COLO668 (cell line): ENCODE data around the gene WFIKKN2.
"Not testable (repeated sequence)": the region's sequence is repeated elsewhere in the genome, so short reads cannot be mapped to it uniquely, and the experiment has no call there.

Experiments
- DNase-seq: peaks from one replicate; lab custom pipeline; 2025; ENCODE audit not compliant: unreplicated experiment; lab: John Stamatoyannopoulos, UW

WFIKKN2 gene, protein sequence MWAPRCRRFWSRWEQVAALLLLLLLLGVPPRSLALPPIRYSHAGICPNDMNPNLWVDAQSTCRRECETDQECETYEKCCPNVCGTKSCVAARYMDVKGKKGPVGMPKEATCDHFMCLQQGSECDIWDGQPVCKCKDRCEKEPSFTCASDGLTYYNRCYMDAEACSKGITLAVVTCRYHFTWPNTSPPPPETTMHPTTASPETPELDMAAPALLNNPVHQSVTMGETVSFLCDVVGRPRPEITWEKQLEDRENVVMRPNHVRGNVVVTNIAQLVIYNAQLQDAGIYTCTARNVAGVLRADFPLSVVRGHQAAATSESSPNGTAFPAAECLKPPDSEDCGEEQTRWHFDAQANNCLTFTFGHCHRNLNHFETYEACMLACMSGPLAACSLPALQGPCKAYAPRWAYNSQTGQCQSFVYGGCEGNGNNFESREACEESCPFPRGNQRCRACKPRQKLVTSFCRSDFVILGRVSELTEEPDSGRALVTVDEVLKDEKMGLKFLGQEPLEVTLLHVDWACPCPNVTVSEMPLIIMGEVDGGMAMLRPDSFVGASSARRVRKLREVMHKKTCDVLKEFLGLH

DNA sequence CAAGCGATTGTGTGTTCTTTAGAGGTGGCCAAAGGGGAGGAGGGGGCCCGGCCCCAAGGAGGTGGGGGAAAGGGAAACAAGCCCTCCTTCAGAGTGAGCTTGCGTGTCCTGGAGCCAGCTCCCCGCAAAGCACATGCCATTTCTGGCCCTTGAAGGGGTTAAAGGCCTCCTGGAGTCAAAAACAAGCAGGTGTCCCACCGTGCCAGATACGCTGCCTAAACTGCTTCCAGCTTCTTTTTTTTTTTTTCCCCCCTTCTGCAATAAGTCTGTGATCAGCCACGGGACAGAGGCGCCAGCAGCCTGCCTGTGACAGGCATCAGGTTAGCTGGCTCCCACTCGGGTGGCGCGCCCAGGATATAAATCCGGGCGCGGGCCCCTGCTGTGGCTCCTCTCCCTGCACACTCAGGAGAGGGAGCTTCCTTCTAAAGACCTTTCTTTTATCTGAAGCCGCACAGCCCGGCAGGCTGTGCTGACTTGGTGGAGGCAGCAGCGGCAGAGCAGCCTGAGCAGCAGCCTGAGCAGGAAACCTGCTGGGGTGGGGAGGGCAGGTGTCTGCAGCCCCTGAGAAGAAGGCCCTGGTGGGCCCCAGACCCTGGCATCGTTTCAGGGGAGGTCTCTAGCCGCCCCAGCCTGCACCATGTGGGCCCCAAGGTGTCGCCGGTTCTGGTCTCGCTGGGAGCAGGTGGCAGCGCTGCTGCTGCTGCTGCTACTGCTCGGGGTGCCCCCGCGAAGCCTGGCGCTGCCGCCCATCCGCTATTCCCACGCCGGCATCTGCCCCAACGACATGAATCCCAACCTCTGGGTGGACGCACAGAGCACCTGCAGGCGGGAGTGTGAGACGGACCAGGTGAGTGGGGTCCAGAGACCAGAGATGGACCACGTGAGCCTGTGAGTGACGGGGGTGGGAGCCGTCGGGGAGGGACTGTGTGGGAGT lies at the start of gene WFIKKN2:
Gene WFIKKN2 (plus strand): TSS at position 286 of the 934 bp plus-strand sequence. CDS start 352 bp downstream, at position 638.
- no peak for DNase-seq

DNA sequence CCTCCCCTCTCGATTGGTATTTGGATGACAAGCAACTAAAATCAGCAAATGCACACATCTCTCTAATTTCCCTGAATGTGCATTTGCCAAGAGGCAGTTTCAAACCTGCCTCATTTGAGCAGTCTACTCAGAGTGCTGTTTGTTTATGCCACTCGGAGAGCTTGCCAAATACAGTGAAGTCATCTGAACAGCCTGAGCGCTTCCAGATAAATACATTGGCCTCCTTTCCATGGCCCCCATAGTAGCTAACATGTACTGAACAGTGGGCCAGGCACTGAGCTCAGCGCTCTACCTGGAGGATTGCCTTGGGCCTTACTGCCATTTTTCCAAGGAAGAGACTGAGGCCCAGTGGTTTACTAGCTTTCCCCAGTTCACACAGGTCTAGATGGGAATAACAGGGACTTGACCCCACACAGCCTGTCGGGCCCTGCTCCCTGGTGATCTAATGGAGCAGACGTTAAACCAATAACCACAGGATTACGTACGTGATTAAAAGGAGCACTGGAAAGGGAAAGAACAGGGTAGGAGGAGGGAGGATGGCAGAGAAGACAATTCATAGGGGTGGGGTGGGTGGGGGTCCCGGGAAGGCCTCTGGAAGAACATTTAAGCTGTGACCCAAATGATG lies 49.3 kb upstream of the WFIKKN2 start:
- no peak for DNase-seq

DNA sequence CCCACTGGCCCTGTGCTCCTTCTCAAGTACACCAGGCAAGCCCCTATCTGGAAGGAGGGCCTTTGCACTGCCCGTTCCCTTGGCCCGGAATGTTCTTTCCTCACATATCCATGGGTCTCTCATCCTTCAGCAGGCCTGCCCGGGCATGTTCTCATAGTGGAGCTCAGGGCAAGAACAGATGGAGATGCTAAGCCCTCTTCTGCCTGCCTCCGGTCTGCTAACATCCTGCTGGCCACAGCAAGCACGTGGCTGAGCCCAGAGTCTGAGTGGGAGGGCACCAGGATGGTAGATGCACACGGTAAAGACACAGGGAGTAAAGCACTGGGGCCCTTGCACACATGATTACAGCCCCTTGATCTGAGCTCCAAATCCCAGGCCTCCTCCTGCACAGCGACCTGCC lies 48.3 kb upstream of the WFIKKN2 start:
- no peak for DNase-seq

DNA sequence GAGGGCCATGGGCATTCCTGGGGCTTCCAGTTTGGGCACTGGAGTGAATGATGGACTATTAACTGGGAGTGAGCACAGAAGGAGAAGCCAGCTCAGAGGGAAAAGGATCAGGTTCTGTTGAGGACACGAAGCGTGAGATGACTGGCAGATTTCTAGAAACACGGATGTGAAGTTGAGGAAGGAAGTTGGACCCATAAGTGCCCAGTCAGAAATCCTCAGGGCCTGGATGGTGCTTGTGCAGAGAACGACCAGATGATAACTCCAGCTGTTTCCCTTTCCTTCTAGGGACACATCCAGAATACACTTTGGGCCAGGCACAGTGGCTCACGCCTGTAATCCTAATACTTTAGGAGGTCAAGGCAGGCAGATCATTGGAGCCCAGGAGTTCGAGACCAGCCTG lies 44.8 kb upstream of the WFIKKN2 start:
- DNase-seq: no peak

DNA sequence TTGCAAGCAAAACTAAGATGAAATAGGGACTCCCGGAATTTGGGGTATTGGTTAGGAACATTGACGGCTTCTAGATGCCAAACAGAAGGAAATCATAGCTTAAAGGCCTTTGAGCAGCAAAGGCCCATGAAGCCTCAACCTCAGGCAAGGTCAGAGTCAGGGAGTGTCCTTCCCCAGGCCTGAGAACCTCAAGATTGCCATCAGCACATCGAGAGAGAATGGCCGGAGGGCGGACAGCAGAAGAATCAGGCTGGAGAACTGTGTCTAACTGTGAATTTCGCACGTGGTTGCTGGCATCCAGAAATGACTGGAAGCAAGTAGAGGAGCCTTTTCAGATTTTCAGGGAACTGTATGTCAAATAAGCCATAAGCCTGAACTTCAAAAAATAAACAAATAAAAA lies 43.3 kb upstream of the WFIKKN2 start:
- no peak for DNase-seq

DNA sequence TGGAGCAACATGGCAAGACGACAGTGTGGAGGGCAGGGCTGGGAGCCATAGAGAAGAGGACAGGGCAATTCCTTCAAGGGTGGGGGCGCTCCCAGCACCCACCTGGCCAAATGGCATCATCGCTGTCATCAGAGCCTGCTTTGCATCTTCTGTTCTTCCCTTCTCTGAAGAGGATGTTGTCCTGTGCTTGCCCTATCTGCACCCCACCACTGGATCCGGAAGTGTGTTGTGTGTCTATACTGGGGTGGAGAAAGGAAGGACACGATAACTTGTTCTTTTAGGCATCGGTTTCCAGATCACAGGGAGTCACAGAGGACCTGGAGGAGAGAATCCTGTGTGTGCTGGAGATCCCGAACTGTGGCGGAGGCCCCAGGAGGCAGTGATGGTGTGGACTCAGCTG lies 42.4 kb upstream of the WFIKKN2 start:
- DNase-seq: no peak

DNA sequence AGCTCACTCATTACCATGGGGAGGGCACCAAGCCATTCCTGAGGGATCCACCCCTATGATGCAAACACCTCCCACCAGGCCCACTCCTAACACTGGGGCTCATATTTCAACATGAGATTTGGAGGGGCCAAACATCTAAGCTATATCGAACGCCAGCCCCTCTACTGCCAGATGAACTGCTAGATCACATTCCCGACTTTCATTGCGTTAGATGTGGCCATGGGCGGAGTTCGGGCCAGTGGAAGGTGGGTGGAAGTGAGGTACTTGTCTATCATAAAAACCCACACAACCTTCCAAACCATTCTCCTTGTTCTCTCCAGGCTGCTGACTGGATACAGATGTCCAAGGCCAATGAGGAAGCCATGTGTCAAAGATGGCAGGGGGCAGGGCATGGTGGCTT lies 41.0 kb upstream of the WFIKKN2 start:
- no peak for DNase-seq

DNA sequence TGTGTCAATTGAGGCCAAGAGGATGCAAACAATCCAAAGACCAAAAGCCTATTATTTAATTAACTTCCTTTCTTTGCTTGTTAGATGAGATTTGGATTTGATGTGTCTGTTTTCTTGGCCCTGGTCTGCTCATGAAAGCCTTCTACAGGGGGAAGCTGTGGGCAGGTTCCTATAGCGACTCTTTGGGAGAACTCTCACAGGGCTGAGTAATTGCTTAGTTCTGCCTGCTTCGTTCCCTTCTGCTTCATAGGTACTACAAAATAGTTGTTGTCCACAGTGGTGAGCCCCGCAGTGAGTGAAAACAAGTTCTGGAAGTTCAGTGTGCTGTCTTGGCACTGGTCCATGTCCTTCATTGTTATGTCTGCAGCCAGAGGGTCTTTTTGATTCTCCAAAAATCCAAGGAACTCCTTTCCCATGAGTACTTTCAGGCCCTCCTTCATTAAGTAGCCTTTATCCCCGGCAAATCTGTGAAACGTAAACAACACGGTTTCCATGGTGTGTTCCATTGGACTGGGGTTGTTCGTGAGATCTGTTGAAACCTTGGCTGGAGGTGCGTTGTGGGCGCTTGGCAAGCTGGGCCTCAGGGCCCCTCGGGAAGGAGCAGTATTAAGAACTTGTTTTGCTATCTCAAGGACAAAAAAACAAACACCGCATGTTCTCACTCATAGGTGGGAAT lies 38.1 kb upstream of the WFIKKN2 start:
- DNase-seq: no peak

DNA sequence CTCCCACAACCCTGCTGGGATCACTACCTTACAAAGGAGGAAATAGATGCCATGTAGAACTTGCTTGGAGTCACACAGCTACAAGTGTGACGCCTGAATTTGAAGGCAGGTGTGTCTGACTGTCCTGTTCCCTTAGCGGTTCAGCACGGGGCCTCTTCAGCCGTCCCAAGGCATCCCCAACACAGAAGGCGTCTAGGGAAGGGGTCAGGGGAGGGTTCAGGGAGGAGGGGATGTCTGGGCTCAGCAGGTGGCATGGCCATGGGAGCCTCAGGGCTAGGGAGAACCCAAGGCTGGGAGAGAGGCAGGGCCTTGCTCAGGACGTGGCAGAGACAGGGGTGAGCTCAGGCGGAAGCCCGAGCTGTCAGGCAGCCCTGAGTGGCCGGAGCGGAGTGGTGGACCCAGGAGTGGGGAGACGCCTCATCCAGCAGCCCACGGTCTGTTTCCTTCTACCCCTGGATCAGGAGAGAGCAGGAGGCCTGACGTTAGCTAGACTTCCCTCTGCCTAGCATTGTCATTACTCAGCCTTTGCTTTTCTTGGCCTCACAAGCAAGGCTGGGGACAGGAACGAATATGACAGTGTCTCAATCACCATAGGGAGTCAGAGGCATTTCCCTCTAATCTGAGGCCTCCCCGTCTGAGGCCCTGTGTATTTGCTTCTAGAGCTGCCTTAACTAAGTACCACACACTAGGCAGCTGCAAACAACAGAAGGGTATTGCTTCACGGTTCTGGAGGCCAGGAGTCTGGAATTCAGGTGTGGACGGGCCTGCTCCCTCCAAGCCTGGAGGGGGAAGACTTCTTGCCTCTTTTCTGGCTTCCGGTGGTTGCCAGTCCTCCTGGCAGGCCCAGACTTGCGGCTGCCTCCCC lies 36.7 kb upstream of the WFIKKN2 start:
- DNase-seq: no peak

DNA sequence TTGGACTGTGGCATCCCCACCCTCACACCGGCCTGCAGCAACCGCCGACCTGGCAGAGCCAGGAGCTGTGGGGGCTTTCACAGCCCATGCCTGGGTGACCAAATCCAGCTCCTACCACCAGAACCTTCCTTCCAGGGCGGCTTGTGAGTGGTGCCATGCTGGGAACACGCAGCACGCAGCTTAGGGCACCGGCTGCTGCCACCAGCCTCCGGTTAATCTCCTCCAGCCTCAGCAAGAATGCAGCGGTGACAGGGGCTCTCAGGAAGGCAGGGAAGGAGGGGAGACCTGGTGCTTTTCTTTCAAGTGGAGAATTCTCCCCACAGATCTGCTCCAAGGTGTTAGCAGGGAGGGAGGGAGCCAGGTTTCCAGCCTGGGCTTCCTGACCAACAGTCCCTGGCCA lies 35.8 kb upstream of the WFIKKN2 start:
- no peak for DNase-seq

DNA sequence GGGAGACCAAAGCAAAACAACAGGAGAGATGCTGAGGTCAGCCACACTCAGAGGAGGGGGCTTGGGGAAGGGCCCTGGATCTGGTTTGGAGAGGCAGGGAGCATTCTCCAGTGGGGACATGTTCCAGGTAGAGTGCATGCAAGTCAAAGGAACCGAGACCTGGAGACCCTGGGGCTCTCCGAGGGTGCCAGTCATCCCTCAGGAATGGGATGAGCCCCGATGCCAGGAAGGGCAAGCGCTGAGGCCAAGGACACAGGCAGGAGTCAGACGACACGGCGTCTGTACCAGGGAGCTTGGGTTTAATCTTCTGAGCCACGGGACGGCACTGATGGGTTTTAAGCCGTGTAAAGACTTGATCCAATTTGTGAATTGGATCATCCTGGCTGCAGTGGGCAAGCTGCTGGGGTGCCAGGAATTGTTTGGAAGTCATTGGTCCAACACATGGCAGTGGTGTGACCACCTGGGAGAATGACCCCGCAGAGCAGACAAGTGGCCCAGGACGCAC lies 35.1 kb upstream of the WFIKKN2 start:
- no peak for DNase-seq

DNA sequence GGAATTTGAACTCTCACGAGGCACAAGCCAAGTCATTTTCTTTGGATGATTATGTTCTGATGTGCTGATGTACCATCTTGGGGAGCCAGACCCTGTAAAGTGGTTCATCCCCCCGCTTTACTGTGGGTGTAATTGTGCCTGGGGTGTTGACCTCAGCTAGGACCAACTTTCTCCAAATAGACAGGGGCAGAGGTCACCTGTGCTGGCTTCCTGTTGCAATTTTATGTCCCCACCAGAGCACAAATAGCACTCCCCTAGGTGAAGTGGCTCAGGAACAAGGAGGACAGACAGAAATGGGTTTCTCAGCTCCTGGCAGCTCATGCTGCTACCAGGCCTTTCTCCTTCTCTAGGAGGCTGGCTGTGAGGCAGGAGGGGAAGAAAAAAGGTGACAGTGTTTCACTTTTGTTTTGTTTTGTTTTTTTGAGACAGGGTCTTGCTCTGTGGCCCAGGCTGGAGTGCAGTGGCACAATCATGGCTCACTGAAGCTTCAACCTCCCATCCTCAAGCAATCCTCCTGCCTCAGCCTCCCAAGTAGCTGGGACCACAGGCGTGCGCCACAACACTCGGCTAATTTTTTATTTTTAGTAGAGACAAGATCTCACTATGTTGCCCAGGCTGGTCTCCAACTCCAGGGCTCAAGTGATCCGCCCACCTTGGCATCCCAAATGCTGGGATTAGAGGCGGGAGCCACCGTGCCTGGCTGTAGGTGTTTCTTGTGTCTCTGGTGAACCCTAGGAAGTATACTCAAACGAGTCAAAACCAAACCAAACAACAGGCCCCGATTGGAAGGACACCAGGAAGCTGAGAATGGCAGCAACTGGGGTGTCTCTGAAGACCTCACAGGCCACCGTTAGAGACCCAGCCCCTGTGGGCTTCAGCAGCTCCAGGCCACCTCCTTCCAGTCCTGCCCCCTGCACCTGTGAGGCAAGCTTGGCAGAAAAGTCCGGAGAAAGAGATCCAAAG lies 32.5 kb upstream of the WFIKKN2 start:
- DNase-seq: no peak

DNA sequence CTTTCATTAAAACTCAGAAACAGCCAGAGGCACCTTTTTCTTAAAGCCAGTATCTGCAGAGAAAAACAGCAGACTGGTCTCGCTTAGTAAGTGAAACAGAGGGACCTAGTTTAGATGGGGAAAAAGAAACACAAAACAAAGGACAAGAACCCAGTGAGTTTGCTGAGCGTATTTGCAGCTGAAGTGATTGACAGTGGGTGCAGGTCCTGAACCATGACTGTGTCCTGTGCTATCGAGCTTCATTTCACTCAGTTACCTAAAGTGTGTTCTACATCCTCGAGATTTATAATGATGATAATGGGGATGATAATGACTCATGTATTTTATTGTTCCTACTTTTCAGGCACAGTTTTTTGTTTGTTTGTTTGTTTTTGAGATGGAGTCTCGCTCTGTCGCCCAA lies 31.7 kb upstream of the WFIKKN2 start:
- no peak for DNase-seq

DNA sequence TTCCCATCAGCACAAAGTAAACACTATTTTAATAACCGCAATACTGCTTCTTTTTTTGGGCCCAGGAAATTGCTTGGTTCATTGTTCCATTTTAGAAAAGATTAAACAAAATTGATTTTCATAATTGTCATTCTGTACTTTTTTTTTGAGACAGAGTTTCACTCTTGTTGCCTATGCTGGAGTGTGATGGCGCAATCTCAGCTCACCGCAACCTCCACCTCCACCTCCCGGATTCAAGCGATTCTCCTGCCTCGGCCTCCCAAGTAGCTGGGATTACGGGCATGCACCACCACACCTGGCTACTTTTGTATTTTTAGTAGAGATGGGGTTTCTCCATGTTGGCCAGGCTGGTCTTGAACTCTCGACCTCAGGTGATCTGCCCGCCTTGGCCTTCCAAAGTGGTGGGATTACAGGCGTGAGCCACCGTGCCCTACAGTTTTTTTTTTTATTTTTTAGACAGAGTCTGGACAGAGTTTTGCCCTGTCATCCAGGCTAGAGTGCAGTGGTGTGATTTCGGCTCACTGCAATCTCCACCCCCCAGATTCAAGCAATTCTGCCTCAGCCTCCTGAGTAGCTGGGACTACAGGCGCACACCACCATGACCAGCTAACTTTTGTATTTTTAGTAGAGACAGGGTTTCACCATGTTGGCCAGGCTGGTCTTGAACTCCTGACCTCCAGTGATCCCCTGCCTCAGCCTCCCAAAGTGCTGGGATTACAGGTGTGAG lies 30.5 kb upstream of the WFIKKN2 start:
- not testable (repeated sequence) for DNase-seq

DNA sequence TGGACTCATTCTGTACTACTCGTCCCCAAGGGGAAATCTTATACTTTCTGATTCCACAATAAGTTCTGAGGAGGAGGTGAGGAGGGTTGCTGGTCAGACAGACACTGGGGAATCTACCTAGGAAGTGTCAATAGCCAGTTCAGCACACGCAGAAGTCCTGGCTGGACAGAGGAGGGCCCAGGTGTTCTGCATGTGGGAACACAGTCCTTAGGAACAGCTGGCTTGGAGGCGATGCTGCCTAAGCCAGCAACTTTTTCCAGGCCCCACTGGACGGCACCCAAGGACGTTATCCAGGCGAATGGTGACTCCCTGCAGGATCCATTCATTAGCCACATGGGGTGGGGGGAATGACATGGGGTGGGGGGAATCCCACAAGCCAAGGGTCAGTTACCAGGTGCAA lies 29.9 kb upstream of the WFIKKN2 start:
- no peak for DNase-seq

DNA sequence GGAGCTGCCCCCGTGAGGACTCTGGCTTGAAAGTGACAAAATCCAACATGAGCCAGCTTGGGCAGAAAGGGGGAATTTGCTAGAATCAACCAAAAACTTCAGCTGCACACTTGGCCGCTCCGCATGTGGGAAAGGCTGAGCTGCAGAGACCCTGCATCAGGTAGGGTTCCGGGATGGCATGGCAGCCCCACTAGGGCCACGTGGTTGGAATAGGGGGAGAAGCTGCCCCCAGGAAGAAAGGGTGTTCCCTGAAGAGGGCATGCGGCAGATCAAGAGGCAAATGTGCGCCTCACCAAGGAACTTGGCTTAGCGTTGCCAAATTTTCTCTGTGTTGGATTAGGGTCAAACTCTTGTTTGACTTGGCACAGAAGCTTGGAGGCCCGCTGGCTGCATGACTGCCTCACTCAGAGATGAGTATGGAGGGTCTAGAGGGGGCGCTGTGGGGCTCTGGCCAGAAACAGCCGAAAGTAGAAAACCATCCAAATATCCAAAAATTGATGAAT lies 29.2 kb upstream of the WFIKKN2 start:
- no peak for DNase-seq

DNA sequence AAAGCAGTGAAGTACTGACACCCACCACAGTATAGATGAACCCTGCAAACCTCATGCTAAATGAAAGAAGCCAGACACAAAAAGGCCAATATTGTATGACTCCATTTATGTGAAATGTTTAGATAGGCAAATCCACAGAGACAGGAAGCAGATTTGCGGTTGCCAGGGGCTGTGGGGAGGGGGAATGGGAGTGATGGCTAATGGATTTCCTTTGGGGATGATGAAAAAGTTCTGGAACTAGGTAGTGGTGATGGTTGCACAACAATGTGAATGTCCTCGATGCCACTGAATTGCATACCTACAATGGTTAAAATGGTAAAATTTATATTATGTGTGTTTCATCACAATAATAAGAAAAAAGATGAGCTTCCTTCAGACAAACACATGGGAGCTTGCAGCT lies 28.4 kb upstream of the WFIKKN2 start:
- DNase-seq: no peak

DNA sequence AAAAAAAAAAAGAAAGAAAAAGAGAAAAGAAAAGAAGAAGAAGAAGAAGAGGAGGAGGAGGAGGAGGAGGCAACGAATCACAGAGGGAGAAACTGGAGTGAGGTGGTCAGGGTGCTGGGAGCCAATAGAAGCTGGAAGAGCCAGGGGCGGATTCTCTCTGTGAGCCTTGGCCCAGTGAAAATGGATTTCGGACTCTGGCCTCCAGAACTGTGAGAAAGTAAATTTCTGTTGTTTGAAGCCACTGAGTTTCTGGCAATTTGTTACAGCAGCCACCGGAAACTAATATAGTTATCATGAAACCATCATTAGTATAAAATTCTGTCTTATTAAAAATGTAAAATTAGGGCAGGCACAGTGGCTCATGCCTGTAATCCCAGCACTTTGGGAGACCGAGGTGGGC lies 27.7 kb upstream of the WFIKKN2 start:
- DNase-seq: no peak
